Measurements from ENCODE around the gene ZNF200. TPM values are rescaled to one million over a fixed set of nuclear protein-coding genes. Genes with fewer than 3 reads are reported as not detected.

ZNF200 gene
- total and polyA plus RNA-seq, 2 donors (not counting 3 experiments of a cell fraction or from before 2014, with no cell fraction given): 2.8 to 10.0 TPM

GRCh38 chr16:3241761-3242160 is 6.8 kb upstream of the ZNF200 start:
- no peaks in the 10 kb centered on the region for H3K9me3 ChIP-seq (replicated peaks; ENCODE audit: control insufficient read depth, insufficient read depth, low read length)
- H3K9me1 ChIP-seq (replicated peaks; ENCODE audit: control insufficient read depth, extremely low read depth, insufficient read depth, low read length): no peaks in the 10 kb centered on the region
- no peak overlapping the region for H3K4me2 ChIP-seq (ENCODE audit: insufficient read depth, low read length)
- ChIA-PET POLR2A (no interaction called here), CTCF (no interaction called here)
- H3K4me3 ChIP-seq (replicated peaks in 1 of 3; ENCODE audit: insufficient read depth in 1 of 3, low read depth in 1 of 3, low read length in 3 of 3): no peak overlapping the region
- BruUV-seq (replicated peaks): no TSS peak
- intact Hi-C loops (cut with micrococcal nuclease) (no loop called here), dilution Hi-C loops (cut with MboI; ENCODE audit: extremely low pct_ligation_motif_present, low sequenced_read_pairs) (no loop called here)
- no peak overlapping the region for H3K9ac ChIP-seq (replicated peaks; ENCODE audit: extremely low read depth, insufficient read depth, low read length)
- H3K79me2 ChIP-seq (ENCODE audit: control insufficient read depth, insufficient read depth, low read length): no peaks in the 10 kb centered on the region
- FAIRE-seq: no peak
- no peak overlapping the region for H3K27ac ChIP-seq (ENCODE audit: insufficient read depth, low read depth, low read length)
- TF ChIP-seq CTCF (IDR thresholded peaks at IDR 0.05; ENCODE audit: extremely low read depth in 1 of 2, insufficient read depth in 1 of 2, low read depth in 1 of 2, low read length in 2 of 2): no peak
- peaks cover 0 to 4% of the 10 kb centered on the region in 2 experiments for H3K27me3 ChIP-seq (ENCODE audit: control insufficient read depth in 2 of 2, insufficient read depth in 2 of 2, low read length in 2 of 2)
- no peak overlapping the region for H2AFZ ChIP-seq (ENCODE audit: low read depth, low read length)
- no peak for DNase-seq (ENCODE audit: low read depth, low spot score)
- H3K36me3 ChIP-seq (ENCODE audit: control insufficient read depth in 2 of 2, extremely low read depth in 1 of 2, insufficient read depth in 2 of 2, low read length in 2 of 2): no peaks in the 10 kb centered on the region
- no peaks in the 10 kb centered on the region for H4K20me1 ChIP-seq (replicated peaks; ENCODE audit: control insufficient read depth, extremely low read depth, insufficient read depth, low read length)
- H3K4me1 ChIP-seq (ENCODE audit: control insufficient read depth, extremely low read depth, insufficient read depth, low read length): no peaks in the 10 kb centered on the region

GRCh38 chr16:3235856-3236669 is 1.1 kb upstream of the ZNF200 start:
- FAIRE-seq: no peak
- H3K27me3 ChIP-seq (ENCODE audit: control insufficient read depth in 2 of 2, insufficient read depth in 2 of 2, low read length in 2 of 2): no peaks in the 10 kb centered on the region
- H3K79me2 ChIP-seq (ENCODE audit: control insufficient read depth, insufficient read depth, low read length): peaks cover 14% of the 10 kb centered on the region
- peaks cover 11 to 12% of the 10 kb centered on the region in 2 experiments for H3K36me3 ChIP-seq (ENCODE audit: control insufficient read depth in 2 of 2, extremely low read depth in 1 of 2, insufficient read depth in 2 of 2, low read length in 2 of 2)
- H3K9ac ChIP-seq (replicated peaks; ENCODE audit: extremely low read depth, insufficient read depth, low read length): no peak overlapping the region
- peaks cover 13% of the 10 kb centered on the region for H3K4me1 ChIP-seq (ENCODE audit: control insufficient read depth, extremely low read depth, insufficient read depth, low read length)
- no peak overlapping the region for H3K4me3 ChIP-seq (replicated peaks in 1 of 3; ENCODE audit: insufficient read depth in 1 of 3, low read depth in 1 of 3, low read length in 3 of 3)
- intact Hi-C loops (cut with micrococcal nuclease): loop anchor here (1.0 to 2.0 kb wide), 2 partner anchors 28 to 45 kb away; no protein-coding TSS in a partner anchor
- H3K9me3 ChIP-seq (replicated peaks; ENCODE audit: control insufficient read depth, insufficient read depth, low read length): no peaks in the 10 kb centered on the region
- no peak overlapping the region for H2AFZ ChIP-seq (ENCODE audit: low read depth, low read length)
- H3K27ac ChIP-seq (ENCODE audit: insufficient read depth, low read depth, low read length): no peak overlapping the region
- no peak for DNase-seq (ENCODE audit: low read depth, low spot score)
- ChIA-PET POLR2A (no interaction called here), CTCF (no interaction called here)
- no TSS peak for BruUV-seq (replicated peaks)
- no peaks in the 10 kb centered on the region for H3K9me1 ChIP-seq (replicated peaks; ENCODE audit: control insufficient read depth, extremely low read depth, insufficient read depth, low read length)
- dilution Hi-C loops (cut with MboI; ENCODE audit: extremely low pct_ligation_motif_present, low sequenced_read_pairs): no loop called here
- no peak for TF ChIP-seq CTCF (IDR thresholded peaks at IDR 0.05; ENCODE audit: extremely low read depth in 1 of 2, insufficient read depth in 1 of 2, low read depth in 1 of 2, low read length in 2 of 2)
- TF ChIP-seq JUN (IDR thresholded peaks at IDR 0.05; ENCODE audit: borderline replicate concordance, insufficient read depth, insufficient read length, low read depth): no peak
- TF ChIP-seq FOS (IDR thresholded peaks at IDR 0.05; ENCODE audit: borderline replicate concordance, insufficient read depth, low read length): no peak
- TF ChIP-seq GATA2 (IDR thresholded peaks at IDR 0.05; ENCODE audit: insufficient read depth, insufficient read length, low read depth, low read length): no peak
- no peak for TF ChIP-seq POLR2AphosphoS5 (IDR thresholded peaks at IDR 0.05; ENCODE audit: insufficient read depth, low read depth, low read length)
- TF ChIP-seq POLR2A (IDR thresholded peaks at IDR 0.05; ENCODE audit: low read depth, low read length): no peak
- TF ChIP-seq MYC (IDR thresholded peaks at IDR 0.05; ENCODE audit: low read depth, low read length): no peak
- TF ChIP-seq MAX (IDR thresholded peaks at IDR 0.05; ENCODE audit: insufficient read depth, insufficient read length): no peak
- no peak for TF ChIP-seq EZH2 (IDR thresholded peaks at IDR 0.05; ENCODE audit: borderline replicate concordance, low read depth, low read length, severe bottlenecking)
- no peaks in the 10 kb centered on the region for H4K20me1 ChIP-seq (replicated peaks; ENCODE audit: control insufficient read depth, extremely low read depth, insufficient read depth, low read length)
- no peak overlapping the region for H3K4me2 ChIP-seq (ENCODE audit: insufficient read depth, low read length)

Measured in endothelial cell of umbilical vein (primary cell).